ENCODE data around the gene PRICKLE1. TPM values are rescaled to one million over a fixed set of nuclear protein-coding genes. Genes with fewer than 3 reads are reported as not detected.

PRICKLE1 gene
- total and polyA plus RNA-seq, 10 of the 15 experiments (the other 5 are each of a cell fraction or from before 2014, with no cell fraction given): 0.47 to 2.8 (median 0.86) TPM

DNA sequence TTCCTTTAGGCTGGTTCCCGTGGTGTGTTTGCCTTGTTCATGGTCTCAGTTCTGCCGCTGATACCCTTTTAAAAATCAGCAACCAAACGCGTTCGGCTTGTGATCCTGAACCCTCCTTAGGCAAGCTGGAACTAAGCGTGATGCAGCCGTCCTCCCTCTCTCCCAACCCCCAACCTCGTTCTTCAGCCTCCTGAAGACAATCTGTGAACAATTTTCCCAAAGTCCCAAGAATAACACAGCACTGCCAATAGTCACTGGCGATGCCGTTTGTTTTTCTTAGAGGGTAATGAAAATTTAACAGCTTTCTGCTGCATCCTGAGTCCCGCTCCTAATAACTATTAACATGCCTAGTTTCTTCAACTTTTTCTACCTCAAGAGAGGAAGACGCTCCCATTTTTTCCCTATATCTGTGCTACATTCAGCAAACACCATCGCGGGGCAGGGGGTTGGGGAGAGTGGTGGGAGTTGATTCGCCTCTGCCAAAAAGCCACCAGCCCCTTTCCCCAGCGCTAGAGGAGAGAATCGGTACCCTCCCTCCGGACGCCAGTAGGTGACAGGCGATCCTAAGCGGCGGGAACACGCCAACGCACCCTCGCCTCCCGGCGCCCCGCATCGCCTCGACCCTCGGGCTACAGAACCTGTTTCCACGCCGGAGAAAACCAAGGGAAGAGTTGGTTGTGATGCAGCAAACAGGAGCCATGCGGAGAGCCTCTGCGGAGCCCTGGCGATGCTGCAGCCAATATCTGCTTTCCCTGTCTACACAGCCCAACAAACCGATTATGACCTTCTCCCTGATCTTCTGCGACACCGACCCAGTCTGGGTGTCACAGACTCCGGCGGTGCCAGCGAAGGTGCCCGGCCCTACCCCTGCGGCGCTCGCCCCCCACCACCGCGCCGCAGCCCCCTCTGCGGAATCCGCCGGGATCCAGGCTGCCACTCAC, 752 bp downstream of the PRICKLE1 start:
- Histone ChIP-seq H3K79me2 (ENCODE audit: control insufficient read depth, insufficient read depth, low read length) (no peaks in the 10 kb centered on the region), H3K9ac (ENCODE audit: control insufficient read depth, insufficient read depth, low read length) (no peak overlapping the region), H3K4me2 (ENCODE audit: control insufficient read depth, insufficient read depth) (peak overlapping the region; percentile 88), H3K9me3 (replicated peaks; ENCODE audit: control insufficient read depth, insufficient read depth, low read length) (no peaks in the 10 kb centered on the region), H3K36me3 (ENCODE audit: control insufficient read depth in 2 of 2, insufficient read depth in 2 of 2, low read length in 1 of 2) (no peaks in the 10 kb centered on the region), H2AFZ (ENCODE audit: control insufficient read depth, low read depth, low read length) (peak overlapping the region; percentile 44), H3K4me3 (peak overlapping the region; percentile 64; the same call in 1 of the 2 replicates), H3K27ac (ENCODE audit: control insufficient read depth, insufficient read depth) (no peak overlapping the region), H4K20me1 (ENCODE audit: control insufficient read depth, insufficient read depth) (no peaks in the 10 kb centered on the region), H3K4me1 (ENCODE audit: control insufficient read depth, insufficient read depth, low read length) (peaks cover 8% of the 10 kb centered on the region), H3K27me3 (replicated peaks in 1 of 2; ENCODE audit: control insufficient read depth in 2 of 2, insufficient read depth in 2 of 2, low read length in 1 of 2) (peaks cover 7 to 26% of the 10 kb centered on the region in 2 experiments)
- ATAC-seq: peak; percentile 62
- intact Hi-C loops (cut with micrococcal nuclease; ENCODE audit: unreplicated experiment): no loop called here
- SMC1A ChIA-PET (ENCODE audit: uncharacterized antibody, unreplicated experiment): no interaction called here
- RAD21 ChIA-PET (ENCODE audit: unreplicated experiment): no interaction called here
- FAIRE-seq: no peak
- no TSS peak for BruUV-seq (replicated peaks)
- CTCF ChIA-PET: no interaction called here
- WGBS (ENCODE audit: insufficient coverage, insufficient replicate concordance, low lambda C conversion rate, missing lambda C conversion rate): 12% methylated on average over 50 of the region's 52 CpGs
- no peak for DNase-seq (ENCODE audit: low read depth, low spot score)
- in situ Hi-C loops (cut with MboI): no loop called here
- POLR2A ChIA-PET: no interaction called here
- TF ChIP-seq SUZ12 (IDR thresholded peaks at IDR 0.05; ENCODE audit: unreplicated experiment) (peak; percentile 54), EZH2 (IDR thresholded peaks at IDR 0.05; ENCODE audit: borderline replicate concordance, control insufficient read depth, low read depth, low read length) (no peak), ZSCAN29 (IDR thresholded peaks at IDR 0.05) (peak; percentile 97), SMAD1 (IDR thresholded peaks at IDR 0.05; ENCODE audit: low read depth, partially characterized antibody) (no peak), EGR1 (IDR thresholded peaks at IDR 0.05; ENCODE audit: borderline replicate concordance in 1 of 2, low read depth in 2 of 2, low read length in 2 of 2) (peak in 1 of 2 experiments; percentile 22; a peak in 1 of 3 replicates), CREB1 (IDR thresholded peaks at IDR 0.05; ENCODE audit: low read depth) (no peak), LARP7 (IDR thresholded peaks at IDR 0.05) (no peak), SMC3 (IDR thresholded peaks at IDR 0.05; ENCODE audit: borderline replicate concordance, low read length) (0 out of 2 replicates have a peak, but pooled peaks have one; percentile 7), YY1 (IDR thresholded peaks at IDR 0.05; ENCODE audit: low read depth, low read length) (no peak), NFYB (IDR thresholded peaks at IDR 0.05; ENCODE audit: insufficient read depth, low read depth, low read length) (no peak), ZNF384 (IDR thresholded peaks at IDR 0.05; ENCODE audit: borderline replicate concordance, low read depth, low read length) (no peak)
- TF ChIP-seq, protein P1, sequence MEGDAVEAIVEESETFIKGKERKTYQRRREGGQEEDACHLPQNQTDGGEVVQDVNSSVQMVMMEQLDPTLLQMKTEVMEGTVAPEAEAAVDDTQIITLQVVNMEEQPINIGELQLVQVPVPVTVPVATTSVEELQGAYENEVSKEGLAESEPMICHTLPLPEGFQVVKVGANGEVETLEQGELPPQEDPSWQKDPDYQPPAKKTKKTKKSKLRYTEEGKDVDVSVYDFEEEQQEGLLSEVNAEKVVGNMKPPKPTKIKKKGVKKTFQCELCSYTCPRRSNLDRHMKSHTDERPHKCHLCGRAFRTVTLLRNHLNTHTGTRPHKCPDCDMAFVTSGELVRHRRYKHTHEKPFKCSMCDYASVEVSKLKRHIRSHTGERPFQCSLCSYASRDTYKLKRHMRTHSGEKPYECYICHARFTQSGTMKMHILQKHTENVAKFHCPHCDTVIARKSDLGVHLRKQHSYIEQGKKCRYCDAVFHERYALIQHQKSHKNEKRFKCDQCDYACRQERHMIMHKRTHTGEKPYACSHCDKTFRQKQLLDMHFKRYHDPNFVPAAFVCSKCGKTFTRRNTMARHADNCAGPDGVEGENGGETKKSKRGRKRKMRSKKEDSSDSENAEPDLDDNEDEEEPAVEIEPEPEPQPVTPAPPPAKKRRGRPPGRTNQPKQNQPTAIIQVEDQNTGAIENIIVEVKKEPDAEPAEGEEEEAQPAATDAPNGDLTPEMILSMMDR (IDR thresholded peaks at IDR 0.05 in 2 of 3, conservative IDR thresholded peaks at IDR 0.05 in 1 of 3; ENCODE audit: control insufficient read depth in 2 of 3, extremely low read depth in 1 of 3, insufficient read depth in 1 of 3, low read depth in 3 of 3, low read length in 3 of 3): peak; percentile 33 to 41 (median 36); a peak in 5 of 6 replicates
- TF ChIP-seq, protein P2, sequence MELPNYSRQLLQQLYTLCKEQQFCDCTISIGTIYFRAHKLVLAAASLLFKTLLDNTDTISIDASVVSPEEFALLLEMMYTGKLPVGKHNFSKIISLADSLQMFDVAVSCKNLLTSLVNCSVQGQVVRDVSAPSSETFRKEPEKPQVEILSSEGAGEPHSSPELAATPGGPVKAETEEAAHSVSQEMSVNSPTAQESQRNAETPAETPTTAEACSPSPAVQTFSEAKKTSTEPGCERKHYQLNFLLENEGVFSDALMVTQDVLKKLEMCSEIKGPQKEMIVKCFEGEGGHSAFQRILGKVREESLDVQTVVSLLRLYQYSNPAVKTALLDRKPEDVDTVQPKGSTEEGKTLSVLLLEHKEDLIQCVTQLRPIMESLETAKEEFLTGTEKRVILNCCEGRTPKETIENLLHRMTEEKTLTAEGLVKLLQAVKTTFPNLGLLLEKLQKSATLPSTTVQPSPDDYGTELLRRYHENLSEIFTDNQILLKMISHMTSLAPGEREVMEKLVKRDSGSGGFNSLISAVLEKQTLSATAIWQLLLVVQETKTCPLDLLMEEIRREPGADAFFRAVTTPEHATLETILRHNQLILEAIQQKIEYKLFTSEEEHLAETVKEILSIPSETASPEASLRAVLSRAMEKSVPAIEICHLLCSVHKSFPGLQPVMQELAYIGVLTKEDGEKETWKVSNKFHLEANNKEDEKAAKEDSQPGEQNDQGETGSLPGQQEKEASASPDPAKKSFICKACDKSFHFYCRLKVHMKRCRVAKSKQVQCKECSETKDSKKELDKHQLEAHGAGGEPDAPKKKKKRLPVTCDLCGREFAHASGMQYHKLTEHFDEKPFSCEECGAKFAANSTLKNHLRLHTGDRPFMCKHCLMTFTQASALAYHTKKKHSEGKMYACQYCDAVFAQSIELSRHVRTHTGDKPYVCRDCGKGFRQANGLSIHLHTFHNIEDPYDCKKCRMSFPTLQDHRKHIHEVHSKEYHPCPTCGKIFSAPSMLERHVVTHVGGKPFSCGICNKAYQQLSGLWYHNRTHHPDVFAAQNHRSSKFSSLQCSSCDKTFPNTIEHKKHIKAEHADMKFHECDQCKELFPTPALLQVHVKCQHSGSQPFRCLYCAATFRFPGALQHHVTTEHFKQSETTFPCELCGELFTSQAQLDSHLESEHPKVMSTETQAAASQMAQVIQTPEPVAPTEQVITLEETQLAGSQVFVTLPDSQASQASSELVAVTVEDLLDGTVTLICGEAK (IDR thresholded peaks at IDR 0.05; ENCODE audit: borderline replicate concordance): no peak

Measured in GM12878 (cell line).